K562 (cell line): ENCODE measurements around the gene WNT3.
"Not testable (repeated sequence)": the region's sequence is repeated elsewhere in the genome, so short reads cannot be mapped to it uniquely, and the experiment has no call there.

Experiments used
- CLOCK ChIP-seq: fragments of 250-450 bp; sonication (Bioruptor Pico); IDR thresholded peaks from 2 replicates; pipeline ENCODE4 v1.4.0; 2020; ENCODE audit warnings: mild to moderate bottlenecking, moderate library complexity, borderline replicate concordance
- CTCF ChIP-seq, 3 experiments: IDR thresholded peaks in 2 of 3; conservative IDR thresholded peaks in 1 of 3; 2 replicates each; pipeline ENCODE4 v1.5.1; 2011 to 2012; ENCODE audit warnings: low read length in 3 of 3, mild to moderate bottlenecking in 3 of 3, control low read depth in 2 of 3, improper control_type of control experiment in 1 of 3, inconsistent platforms in 1 of 3, low read depth in 1 of 3, mixed read lengths in 1 of 3, moderate library complexity in 1 of 3; ENCODE audit not compliant: insufficient read depth in 2 of 3
- FOSL1 ChIP-seq: fragments of 200-800 bp; sonication (Bioruptor generic); conservative IDR thresholded peaks from 2 replicates; pipeline ENCODE4 v1.6.1; 2016; ENCODE audit warnings: missing genetic modification characterization, missing compliant biosample characterization
- GATA2 ChIP-seq: sonication (generic); formaldehyde crosslinking; IDR thresholded peaks from 2 replicates; pipeline ENCODE4 v1.4.0; 2020; ENCODE audit warnings: mild to moderate bottlenecking, missing genetic modification reagents
- JUND ChIP-seq, 2 experiments: IDR thresholded peaks; 2 replicates in 1 of 2; 3 replicates in 1 of 2; pipeline ENCODE4 v1.6.1; 2011; ENCODE audit warnings: borderline replicate concordance in 2 of 2, low read depth in 2 of 2, low read length in 2 of 2, improper control_type of control experiment in 1 of 2, missing biosample characterization in 1 of 2, missing genetic modification characterization in 1 of 2, missing genetic modification reagents in 1 of 2

GRCh38 chr17:46840596-46840995 is 22.1 kb upstream of the WNT3 start:
- not testable (repeated sequence) for TF ChIP-seq JUND (IDR thresholded peaks at IDR 0.05; ENCODE audit: borderline replicate concordance, low read depth, low read length); JUND (tag; IDR thresholded peaks at IDR 0.05; ENCODE audit: borderline replicate concordance, low read depth, low read length); CLOCK (CRISPR knock-in tag); CTCF (IDR thresholded peaks at IDR 0.05 in 2 of 3, conservative IDR thresholded peaks at IDR 0.05 in 1 of 3; ENCODE audit: insufficient read depth in 2 of 3, low read depth in 1 of 3, low read length in 3 of 3); GATA2 (CRISPR knock-in tag); FOSL1 (tag)
